Measurements from ENCODE around the gene EIF4G3.
"Not testable (repeated sequence)": the region's sequence is repeated elsewhere in the genome, so short reads cannot be mapped to it uniquely, and the experiment has no call there.

Gene EIF4G3

GRCh38 chr1:21030181-21030580, 146.5 kb downstream of the EIF4G3 start:
- no peak for TF ChIP-seq CTCF (IDR thresholded peaks at IDR 0.05; ENCODE audit: poor library complexity, severe bottlenecking)
- H3K9me3 ChIP-seq (ENCODE audit: severe bottlenecking) = peaks cover 1% of the 10 kb centered on the region
- no peak for DNase-seq (ENCODE audit: low spot score)
- ATAC-seq (ENCODE audit: low read depth) = no peak
- no peak overlapping the region for H3K4me3 ChIP-seq (ENCODE audit: severe bottlenecking)
- H3K27me3 ChIP-seq (ENCODE audit: insufficient read depth, poor library complexity, severe bottlenecking) = no peaks in the 10 kb centered on the region
- no peaks in the 10 kb centered on the region for H3K36me3 ChIP-seq (ENCODE audit: low read depth)
- H3K4me1 ChIP-seq (ENCODE audit: insufficient read depth, poor library complexity, severe bottlenecking) = no peaks in the 10 kb centered on the region
- no peak overlapping the region for H3K27ac ChIP-seq (ENCODE audit: poor library complexity, severe bottlenecking)

GRCh38 chr1:21028520-21029145, 148.1 kb downstream of the EIF4G3 start:
- ATAC-seq (ENCODE audit: low read depth) = no peak
- H3K27ac ChIP-seq (ENCODE audit: poor library complexity, severe bottlenecking) = no peak overlapping the region

GRCh38 chr1:21027805-21028204, 148.9 kb downstream of the EIF4G3 start:
- no peaks in the 10 kb centered on the region for H3K9me3 ChIP-seq (ENCODE audit: severe bottlenecking)
- no peak overlapping the region for H3K27ac ChIP-seq (ENCODE audit: poor library complexity, severe bottlenecking)
- ATAC-seq (ENCODE audit: low read depth) = no peak
- DNase-seq (ENCODE audit: low spot score) = no peak
- no peak for TF ChIP-seq CTCF (IDR thresholded peaks at IDR 0.05; ENCODE audit: poor library complexity, severe bottlenecking)
- peaks cover 1% of the 10 kb centered on the region for H3K4me1 ChIP-seq (ENCODE audit: insufficient read depth, poor library complexity, severe bottlenecking)
- no peak overlapping the region for H3K4me3 ChIP-seq (ENCODE audit: severe bottlenecking)
- H3K27me3 ChIP-seq (ENCODE audit: insufficient read depth, poor library complexity, severe bottlenecking) = no peaks in the 10 kb centered on the region
- no peaks in the 10 kb centered on the region for H3K36me3 ChIP-seq (ENCODE audit: low read depth)

More at GRCh38 chr1:21028520-21029145, 148.1 kb downstream of the EIF4G3 start:
- Histone ChIP-seq H3K9me3 (ENCODE audit: severe bottlenecking) (peaks cover 1% of the 10 kb centered on the region), H3K4me1 (ENCODE audit: insufficient read depth, poor library complexity, severe bottlenecking) (no peaks in the 10 kb centered on the region), H3K4me3 (ENCODE audit: severe bottlenecking) (no peak overlapping the region), H3K36me3 (ENCODE audit: low read depth) (no peaks in the 10 kb centered on the region), H3K27me3 (ENCODE audit: insufficient read depth, poor library complexity, severe bottlenecking) (no peaks in the 10 kb centered on the region)
- no peak for TF ChIP-seq CTCF (IDR thresholded peaks at IDR 0.05; ENCODE audit: poor library complexity, severe bottlenecking)
- no peak for DNase-seq (ENCODE audit: low spot score)

GRCh38 chr1:21024918-21025317, 151.8 kb downstream of the EIF4G3 start:
- H3K9me3 ChIP-seq (ENCODE audit: severe bottlenecking) = no peaks in the 10 kb centered on the region
- no peak overlapping the region for H3K27ac ChIP-seq (ENCODE audit: poor library complexity, severe bottlenecking)
- H3K27me3 ChIP-seq (ENCODE audit: insufficient read depth, poor library complexity, severe bottlenecking) = no peaks in the 10 kb centered on the region
- no peak for TF ChIP-seq CTCF (IDR thresholded peaks at IDR 0.05; ENCODE audit: poor library complexity, severe bottlenecking)
- H3K36me3 ChIP-seq (ENCODE audit: low read depth) = no peaks in the 10 kb centered on the region
- ATAC-seq (ENCODE audit: low read depth) (no peak), DNase-seq (ENCODE audit: low spot score) (no peak)
- no peak overlapping the region for H3K4me3 ChIP-seq (ENCODE audit: severe bottlenecking)
- H3K4me1 ChIP-seq (ENCODE audit: insufficient read depth, poor library complexity, severe bottlenecking) = peaks cover 15% of the 10 kb centered on the region

- H3K4me3 ChIP-seq (ENCODE audit: severe bottlenecking); H3K36me3 ChIP-seq (ENCODE audit: low read depth); H3K9me3 ChIP-seq (ENCODE audit: severe bottlenecking); H3K27me3 ChIP-seq (ENCODE audit: insufficient read depth, poor library complexity, severe bottlenecking); ATAC-seq (ENCODE audit: low read depth); DNase-seq (ENCODE audit: low spot score); H3K27ac ChIP-seq (ENCODE audit: poor library complexity, severe bottlenecking): not testable (repeated sequence)
- peaks cover 15% of the 10 kb centered on the region for H3K4me1 ChIP-seq (ENCODE audit: insufficient read depth, poor library complexity, severe bottlenecking)
These were observed 152.4 kb downstream of the EIF4G3 start for GRCh38 chr1:21024136-21024896.

Measured in RWPE2 (cell line).